ENCODE measurements around the gene CHRNA4.

GRCh38 chr20:63312690-63313348 is 48.3 kb downstream of the CHRNA4 start:
- TF ChIP-seq CTCF (IDR thresholded peaks at IDR 0.05) (no peak), POLR2AphosphoS5 (IDR thresholded peaks at IDR 0.05; ENCODE audit: low read depth, low read length) (no peak)
